Fibroblast of mammary gland (primary cell): Measurements from ENCODE around the gene AJM1.
"Not testable (repeated sequence)": the region's sequence is repeated elsewhere in the genome, so short reads cannot be mapped to it uniquely, and the experiment has no call there.

Experiments
- DNase-seq: peaks from one replicate; pipeline ENCODE4 v3.0.0-alpha.2; 2010; ENCODE audit warnings: low read depth
- H3K4me3 ChIP-seq: 2 replicates; pipeline ENCODE4 v1.5.1; 2011; ENCODE audit warnings: low read depth, mild to moderate bottlenecking, low read length, moderate library complexity; ENCODE audit not compliant: control insufficient read depth
- TF ChIP-seq, protein P1 (sequence below): conservative IDR thresholded peaks from 2 replicates; pipeline ENCODE4 v1.5.1; 2011; ENCODE audit warnings: low read depth, low read length, inconsistent platforms; ENCODE audit not compliant: control insufficient read depth, insufficient read depth

AJM1 gene

DNA sequence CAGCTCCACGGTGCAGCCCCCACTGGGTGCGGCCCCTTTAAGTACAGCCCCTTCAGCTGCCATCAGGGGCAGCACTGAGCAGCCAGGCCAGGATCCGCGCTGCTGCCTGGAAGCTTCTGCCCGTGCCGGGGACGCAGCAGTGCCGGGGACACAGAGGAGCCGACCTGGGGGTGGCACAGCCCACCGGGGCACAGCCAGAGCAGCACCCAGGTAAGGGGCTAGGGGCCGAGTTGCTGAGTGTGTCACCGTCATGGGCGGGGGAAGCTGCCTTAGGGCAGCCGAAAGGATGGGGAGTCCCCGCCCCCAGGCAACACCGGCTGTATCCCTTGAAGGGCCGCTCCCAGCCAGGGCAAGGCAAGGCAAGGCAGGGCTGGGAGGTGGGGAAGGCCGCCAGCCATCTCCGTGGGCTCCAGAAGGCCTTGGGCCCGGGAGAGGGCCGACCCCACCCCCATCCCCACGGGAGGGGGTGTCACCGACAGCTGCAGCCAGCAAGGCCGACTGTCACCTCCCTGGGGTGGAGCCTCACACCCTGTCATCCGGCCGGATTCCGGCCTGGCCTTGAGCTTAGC, at the start of gene AJM1:
TSS of gene AJM1 (plus strand) at position 99 of the 569 bp plus-strand sequence. CDS start 1,937 bp downstream, outside the sequence.
- H3K4me3 ChIP-seq: peak within 1 kb of the TSS; percentile 38
- DNase-seq: peak; percentile 67
- TF ChIP-seq, protein P1, sequence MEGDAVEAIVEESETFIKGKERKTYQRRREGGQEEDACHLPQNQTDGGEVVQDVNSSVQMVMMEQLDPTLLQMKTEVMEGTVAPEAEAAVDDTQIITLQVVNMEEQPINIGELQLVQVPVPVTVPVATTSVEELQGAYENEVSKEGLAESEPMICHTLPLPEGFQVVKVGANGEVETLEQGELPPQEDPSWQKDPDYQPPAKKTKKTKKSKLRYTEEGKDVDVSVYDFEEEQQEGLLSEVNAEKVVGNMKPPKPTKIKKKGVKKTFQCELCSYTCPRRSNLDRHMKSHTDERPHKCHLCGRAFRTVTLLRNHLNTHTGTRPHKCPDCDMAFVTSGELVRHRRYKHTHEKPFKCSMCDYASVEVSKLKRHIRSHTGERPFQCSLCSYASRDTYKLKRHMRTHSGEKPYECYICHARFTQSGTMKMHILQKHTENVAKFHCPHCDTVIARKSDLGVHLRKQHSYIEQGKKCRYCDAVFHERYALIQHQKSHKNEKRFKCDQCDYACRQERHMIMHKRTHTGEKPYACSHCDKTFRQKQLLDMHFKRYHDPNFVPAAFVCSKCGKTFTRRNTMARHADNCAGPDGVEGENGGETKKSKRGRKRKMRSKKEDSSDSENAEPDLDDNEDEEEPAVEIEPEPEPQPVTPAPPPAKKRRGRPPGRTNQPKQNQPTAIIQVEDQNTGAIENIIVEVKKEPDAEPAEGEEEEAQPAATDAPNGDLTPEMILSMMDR: peak; percentile 75

DNA sequence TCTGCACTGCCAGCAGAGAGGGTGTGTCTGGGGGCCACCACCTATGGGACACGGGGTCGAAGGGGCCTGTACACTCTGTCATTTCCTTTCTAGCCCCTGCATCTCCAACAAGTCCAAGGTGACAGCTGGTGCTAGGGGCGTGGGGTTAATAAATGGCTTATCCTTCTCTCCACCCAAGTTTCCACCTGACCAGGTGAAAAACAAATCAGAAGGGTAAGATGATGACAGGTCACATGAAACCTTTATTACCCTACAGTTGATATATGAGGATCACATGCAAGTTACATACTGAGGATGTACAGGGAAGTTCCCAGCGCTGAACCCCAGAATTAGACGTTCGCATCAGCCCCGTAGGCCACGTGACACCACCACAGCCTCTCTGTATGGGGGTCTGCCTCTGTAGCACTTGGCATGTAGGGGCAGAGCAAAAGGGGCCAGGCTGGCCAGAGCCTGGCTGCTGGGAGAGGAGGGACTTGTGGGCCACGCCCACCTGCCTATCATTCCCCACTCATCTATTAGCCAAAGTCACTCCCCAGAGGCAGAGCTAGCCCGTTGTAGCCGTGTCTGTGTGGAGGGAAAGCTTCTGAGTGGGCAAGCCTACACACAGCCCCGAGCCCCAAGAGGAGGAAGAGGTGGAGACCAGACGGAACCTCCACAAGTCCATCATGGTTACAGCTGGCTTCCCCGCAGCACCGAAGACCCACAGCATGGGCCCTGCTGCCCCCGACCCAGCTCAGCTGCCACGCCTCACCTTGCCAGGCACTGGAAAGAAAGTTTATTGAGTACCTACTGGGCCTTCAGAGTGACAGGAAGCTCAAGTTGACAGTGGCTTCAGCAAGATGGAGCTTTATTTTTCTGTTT, 49.0 kb upstream of the AJM1 start:
- TF ChIP-seq, protein P1: no peak
- no peak overlapping the region for H3K4me3 ChIP-seq

DNA sequence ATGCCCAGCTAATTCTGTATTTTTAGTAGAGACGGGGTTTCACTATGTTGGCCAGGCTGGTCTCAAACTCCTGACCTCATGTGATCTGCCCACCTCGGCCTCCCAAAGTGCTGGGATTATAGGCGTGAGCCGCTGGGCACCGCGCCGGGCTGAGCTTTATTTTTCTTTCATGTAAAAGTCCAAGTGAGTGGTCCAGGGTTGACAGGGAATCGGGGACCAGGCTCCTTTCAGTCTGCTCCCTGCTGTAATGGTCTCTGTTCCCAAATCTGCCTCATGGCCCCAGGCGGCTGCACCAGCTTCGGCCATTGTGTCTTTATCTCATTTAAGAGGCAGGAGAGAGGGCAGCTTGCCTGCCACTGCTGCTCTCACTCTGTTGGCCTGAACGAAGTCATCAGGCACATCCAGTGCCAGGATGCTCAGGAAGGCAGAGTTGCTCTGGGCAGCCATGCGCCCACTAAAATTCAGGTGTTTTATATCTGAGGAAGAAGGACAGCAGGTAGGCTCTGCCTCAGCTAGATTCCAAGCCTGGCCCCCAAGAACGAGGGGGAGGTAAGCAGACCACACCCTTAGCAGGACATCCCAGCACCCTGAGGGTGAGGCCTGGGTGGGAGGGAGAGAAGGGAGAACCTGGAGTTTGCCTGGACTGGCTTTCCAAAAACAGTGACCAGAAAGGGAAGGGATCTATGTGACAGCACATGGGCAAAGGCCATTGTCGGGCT, 47.8 kb upstream of the AJM1 start:
- no peak for DNase-seq
- TF ChIP-seq, protein P1: no peak
- no peak overlapping the region for H3K4me3 ChIP-seq

More for the DNA sequence above, 49.0 kb upstream of the AJM1 start:
- DNase-seq: no peak

DNA sequence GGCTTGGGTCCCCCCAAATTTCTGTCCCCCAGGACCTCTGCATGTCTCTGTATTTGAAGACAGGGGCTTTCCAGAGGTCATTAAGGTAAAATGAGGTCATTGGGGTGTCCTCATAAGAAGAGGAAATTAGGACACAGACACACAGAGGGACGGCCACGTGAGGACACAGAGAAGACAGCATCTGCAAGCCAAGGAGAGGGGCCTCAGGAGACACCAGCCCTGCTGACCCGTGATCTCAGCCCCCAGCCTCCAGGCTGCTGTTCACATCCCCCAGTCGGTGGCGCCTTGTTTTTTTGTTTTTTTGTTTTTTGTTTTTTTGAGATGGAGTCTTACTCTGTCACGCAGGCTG, 47.3 kb upstream of the AJM1 start:
- TF ChIP-seq, protein P1: no peak
- H3K4me3 ChIP-seq: no peak overlapping the region
- no peak for DNase-seq

DNA sequence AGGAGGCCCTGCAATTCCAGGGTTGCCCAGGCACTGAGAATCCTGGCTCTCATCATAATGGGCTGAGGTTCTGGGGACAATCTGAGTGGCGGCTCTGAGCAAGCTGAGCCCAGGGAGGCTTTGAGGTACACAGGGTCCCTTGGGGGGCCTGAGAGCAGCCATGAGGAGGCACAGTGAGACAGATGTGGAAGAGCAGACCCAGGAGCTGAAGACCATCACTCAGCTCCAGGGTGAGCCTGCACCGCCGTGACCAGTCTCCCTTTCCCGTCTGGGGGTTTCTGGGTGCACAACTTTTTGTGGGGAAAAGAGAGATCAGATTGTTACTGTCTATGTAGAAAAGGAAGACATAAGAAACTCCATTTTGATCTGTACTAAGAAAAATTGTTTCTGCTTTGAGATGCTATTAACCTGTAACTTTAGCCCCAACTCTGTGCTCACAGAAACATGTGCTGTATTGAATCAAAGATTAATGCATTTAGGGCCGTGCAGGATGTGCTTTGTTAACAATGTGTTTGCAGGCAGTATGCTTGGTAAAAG, 46.0 kb upstream of the AJM1 start, which contains the start of gene CCDC183:
TSS of gene CCDC183 (plus strand) at position 101 of the 537 bp plus-strand sequence. CDS start at position 161, 60 bp downstream.
- no peak for DNase-seq
- H3K4me3 ChIP-seq: no peak within 1 kb of the TSS
- TF ChIP-seq, protein P1: no peak

DNA sequence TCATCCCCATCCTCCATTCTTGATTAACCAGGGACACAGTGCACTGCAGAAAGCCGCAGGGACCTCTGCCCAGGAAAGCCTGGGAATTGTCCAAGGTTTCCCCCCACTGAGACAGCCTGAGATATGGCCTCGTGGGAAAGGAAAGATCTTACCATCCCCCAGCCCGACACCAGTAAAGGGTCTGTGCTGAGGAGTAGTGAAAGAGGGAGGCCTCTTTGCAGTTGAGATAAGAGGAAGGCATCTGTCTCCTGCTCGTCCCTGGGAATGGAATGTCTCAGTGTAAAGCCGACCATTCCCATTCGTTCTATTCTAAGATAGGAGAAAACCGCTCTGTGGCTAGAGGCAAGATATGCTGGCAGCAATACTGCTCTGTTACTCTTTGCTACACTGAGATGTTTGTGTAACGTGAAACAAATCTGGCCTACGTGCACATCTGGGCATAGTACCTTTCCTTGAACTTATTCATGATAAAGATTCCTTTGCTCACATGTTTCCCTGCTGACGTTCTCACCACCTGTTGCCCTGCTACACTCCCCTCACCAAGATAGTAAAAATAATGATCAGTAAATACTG, 45.4 kb upstream of the AJM1 start:
- not testable (repeated sequence) for DNase-seq, H3K4me3 ChIP-seq
